NCI-H526 treated with DMSO at 0.1 percent for 48 hours (cell line): ENCODE measurements around the gene HHIP.

ENCODE experiments used
- DNase-seq: peaks from one replicate; lab custom pipeline; 2025; lab: John Stamatoyannopoulos, UW

The HHIP gene

DNA sequence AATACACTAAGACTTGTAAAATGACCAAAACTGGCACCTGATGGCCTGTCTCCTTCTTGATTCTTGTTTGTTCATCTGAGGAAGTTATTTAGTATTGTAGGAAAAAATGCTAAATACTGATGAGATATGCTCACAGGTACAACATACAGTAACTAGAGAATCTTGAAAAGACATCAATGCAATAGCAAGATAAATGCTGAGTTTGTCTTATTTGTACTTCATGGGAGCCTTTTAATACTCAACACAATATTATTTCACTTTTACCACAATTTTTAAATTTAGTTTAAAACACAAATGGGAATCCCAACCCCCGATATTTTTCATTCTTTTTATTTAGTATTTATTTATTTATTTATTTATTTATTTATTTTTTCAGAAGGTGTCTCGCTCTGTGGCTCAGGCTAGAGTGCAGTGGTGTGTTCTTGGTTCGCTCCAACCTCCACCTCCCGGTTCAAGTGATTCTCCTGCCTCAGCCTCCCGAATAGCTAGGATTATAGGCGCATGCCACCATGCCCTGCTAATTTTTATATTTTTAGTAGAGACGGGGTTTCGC is 12.1 kb downstream of the HHIP start:
- no peak for DNase-seq

DNA sequence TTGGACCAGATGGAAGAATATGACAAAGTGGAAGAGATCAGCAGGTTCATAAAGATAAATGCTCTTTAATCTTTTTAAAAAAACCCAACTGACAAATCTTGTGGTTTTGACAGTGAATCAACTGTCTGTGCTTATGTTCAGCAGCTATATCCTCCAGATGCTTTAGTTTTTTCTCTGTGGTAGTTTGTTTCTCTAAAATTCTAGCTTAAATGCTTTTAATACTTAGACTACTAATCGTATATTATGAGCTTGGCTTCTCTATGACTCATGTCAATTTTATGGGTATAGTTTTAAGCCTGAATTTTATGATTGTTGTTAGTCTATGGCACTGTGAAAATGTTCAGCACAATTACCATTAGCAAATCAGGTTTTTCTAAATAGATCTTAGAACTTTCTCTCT is 12.9 kb downstream of the HHIP start:
- DNase-seq, result no peak

DNA sequence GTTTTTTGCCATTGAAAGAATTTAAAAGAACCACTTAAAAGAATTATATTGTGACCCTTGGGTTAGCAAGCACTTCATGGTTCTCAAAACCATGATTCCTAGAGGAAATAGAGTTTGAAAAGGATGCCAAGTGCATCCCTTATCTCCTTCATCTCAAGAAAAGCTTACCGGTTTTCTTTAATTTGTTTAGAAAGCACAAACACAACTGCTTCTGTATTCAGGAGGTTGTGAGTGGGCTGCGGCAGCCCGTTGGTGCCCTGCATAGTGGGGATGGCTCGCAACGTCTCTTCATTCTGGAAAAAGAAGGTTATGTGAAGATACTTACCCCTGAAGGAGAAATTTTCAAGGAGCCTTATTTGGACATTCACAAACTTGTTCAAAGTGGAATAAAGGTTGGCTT is 13.5 kb downstream of the HHIP start:
- DNase-seq, result no peak

DNA sequence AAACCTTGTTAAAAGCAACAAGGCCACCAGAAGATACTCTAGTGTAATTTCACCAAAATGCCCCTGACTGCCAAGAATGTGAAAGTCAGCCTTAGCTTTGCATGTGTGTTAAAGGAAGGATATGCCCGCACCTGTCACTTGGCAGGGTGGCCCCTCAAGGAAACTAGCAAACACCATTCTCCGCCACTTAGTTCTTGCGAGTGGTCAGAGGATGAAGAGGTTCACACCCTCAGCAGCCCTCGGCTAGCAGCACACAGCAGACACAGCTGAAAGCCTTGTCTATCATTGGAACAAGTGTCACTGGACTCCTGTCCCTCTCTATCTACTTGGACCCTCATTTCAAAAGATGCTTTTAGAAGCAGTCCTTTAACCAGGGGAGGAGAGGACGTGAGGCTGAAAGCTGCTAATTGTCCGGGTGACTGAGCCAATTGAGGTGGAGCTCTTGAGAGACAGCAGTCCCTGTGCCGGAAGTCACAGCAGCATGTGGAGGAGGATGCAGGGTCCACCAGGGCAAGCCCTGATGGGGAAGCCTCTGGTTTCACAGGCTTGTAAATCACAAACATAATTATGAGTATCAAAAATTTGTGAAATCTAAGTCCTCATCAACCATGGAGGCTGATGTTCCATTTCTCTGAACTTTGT is 18.0 kb downstream of the HHIP start:
- no peak for DNase-seq

DNA sequence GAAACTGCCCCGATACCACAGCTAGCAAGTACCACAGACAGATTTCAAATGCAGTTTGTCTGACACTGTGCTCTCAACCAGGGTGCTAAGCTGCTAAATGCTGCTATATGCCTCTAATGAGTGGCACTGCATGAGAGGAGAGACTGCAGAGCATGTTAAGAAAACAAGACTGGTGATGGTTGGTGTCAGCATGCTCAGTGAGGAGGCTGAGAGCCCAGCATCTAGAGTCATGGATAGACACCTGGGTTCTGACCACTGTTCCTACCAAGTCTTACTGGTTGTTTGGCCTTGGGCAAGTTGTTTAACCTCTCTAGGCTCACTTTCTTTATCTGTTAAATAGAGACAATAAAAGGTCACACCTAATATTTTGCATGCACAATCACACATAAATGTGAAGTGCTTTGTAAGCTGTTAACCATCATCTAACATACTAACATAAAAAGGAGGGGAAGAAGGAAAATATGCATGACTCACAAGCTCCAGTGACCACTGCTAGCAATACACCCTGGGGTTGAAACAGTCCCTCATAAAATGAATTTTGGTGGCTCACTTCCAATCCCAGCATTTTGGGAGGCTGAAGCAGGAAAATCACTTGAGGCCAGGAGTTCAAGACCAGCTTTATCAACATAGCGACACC is 20.7 kb downstream of the HHIP start:
- DNase-seq, result no peak

DNA sequence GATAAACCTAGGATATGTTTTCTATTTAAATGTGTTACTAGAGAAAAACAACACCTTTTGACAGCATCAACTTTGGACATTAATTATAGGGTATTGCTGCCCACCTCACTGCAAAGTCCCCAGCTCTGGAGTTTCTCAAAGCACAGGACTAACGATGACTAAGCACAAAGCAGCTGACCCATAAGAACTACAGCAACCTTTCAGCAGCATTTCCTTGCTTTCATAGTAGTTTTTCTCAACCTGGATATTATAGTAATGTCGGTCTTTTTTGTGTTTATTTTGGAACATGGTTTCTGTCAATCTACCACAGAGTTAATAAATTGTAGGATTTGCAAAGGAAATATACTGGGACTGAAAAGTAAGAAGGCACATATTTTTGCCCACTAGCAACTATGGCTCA is 21.5 kb downstream of the HHIP start:
- no peak for DNase-seq

DNA sequence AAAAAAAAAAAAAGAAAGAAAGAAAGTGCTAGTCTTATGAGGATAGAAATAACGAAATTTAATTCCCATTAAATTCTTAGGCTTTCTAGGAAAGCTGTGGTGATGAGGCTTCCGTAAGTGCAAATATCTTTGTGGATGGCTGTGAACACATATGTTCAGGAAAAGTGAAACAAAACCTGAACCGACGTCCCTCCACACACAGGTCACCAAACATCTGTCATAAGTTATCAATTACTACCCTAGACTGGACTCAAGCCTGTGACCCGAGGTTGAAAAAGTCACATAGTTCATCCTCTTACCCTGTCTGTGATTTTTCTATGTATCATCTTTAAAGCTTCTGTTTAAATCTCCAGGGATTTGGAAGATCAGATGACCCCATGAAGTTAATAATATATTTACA is 24.8 kb downstream of the HHIP start:
- no peak for DNase-seq

DNA sequence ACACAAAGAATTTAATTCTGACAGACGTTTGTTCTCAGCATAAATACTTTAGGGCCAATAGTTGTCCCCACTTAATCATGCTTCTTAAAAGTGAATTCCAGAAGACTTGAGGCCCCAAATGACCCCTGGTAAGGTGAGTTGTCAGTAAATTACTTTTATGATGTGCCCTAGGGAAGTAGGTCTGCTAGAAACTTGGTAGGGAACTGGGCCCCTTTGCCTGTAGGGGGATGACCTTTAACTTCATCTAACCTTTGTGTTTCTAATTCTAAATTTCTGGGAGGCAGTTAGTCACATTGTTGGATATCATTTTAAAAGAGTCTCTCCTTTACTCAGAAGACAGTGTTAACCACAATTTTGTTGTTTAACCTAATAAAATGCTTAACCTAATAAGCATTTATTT is 28.8 kb downstream of the HHIP start:
- DNase-seq, result no peak

DNA sequence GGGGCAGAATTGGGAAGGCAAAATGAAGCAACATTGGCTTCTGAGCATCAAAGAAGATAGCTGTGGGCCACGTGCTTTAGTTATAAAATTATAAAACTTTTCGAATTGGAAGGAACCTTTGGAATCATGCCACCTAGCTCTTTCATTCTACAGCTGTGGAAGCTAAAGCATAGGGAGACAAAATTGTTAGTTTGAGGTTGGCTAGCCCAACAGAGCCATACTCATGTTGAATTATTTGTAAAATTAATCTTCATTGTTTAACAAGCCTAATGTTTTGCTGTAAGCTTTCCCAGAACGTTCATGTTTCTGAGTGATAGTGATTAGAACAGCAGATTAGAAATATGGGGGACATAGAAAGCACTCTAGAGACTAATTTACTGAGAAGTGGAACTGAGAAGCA is 35.9 kb downstream of the HHIP start:
- DNase-seq, result no peak

DNA sequence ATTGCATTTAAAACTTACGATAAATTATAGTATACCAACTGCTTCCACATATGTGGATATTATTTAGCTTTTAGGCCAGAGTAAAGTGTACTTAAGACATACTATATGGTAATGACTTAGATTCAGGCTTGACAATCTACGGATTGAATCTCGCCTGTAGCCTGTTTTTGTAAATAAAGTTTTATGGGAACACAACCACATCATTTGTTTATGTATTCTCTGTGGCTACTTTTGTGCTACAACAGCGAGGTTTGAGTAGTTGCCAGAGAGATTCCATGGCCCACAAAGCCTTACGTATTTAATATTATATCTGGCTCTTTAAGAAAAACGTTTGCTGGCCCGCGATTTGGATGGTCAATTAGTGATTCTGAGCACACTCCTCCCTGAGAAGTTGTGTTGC is 37.6 kb downstream of the HHIP start:
- DNase-seq, result peak; percentile 89

DNA sequence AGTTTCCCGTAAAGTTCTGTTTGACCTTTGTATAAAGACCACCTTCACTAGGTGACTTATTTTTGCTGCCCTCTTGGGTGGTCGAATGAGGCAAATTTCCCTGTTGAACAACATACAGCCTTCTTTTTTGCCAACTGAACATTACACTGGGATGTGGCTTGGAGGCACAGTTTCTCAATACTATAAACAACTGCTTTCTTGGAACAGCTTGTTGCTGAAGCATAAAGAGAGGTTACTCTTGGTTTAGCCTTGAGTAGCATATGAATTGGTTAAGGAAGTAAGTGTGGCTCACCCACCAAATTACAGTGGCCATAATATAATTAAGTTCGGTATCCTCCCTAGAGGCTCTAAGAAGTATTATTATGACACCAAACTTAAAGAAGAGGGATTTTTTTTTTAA is 40.0 kb downstream of the HHIP start:
- DNase-seq, result no peak

DNA sequence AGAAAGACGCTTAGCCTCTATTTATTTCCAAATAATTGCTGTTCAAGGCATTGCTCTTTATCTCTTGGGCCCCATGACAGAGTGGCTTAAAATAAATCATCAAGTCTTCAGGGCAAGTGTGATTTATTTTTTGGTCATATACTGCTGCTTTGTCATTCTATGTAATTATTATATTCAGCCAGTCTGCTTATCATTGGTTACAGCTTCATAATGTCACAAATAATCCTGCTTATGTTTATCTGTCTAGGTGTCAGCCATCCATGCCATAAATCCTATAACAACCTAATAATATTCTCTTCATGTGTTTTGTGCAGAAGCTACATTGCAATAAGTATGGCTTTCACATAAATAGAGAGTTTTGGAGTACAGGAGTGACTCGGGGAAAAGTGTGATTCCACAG is 41.0 kb downstream of the HHIP start:
- DNase-seq, result no peak

DNA sequence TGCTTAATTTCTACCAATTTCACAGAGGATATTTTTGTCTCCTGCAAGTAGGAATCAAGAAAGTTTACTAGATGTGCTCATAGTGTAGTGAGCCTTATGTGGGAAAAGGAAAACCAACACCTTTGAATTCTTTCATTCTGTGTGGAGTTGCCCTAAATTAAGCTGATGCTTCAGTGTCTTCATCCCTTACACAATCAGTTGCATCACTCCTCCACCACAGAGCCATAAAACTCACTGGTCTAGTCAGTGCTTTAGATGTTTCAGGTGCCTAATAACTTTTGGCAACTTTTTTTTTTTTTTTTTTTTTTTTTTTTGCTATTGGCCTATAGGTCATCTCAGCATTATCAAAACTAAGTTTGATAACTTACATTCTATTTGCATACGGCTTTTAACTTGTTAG is 41.5 kb downstream of the HHIP start:
- no peak for DNase-seq

DNA sequence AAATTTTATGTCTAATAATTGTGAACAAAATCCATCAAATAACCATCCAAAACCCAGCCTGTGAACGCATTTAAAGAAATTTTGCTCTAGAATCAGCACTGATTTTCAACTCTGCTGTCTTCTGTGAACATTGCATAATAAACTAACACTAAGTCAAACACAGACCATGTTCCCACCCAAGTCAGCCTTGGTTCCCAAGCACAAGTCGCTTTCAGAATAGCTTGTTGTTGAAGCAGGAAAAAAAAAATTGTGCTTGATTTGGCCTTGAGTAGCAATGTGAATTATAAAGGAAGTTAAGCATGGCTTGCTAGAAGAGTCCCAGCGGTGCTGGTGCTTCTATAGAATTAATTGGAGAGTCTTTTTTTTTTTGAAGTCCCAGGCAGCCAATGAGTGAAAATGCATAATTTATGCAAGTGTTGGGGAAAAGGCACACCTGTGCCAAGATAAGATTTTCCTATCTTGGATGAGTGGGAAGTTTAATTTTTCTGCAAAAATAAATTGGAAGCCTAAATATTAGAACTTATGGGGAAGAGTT is 42.1 kb downstream of the HHIP start:
- DNase-seq, result no peak

DNA sequence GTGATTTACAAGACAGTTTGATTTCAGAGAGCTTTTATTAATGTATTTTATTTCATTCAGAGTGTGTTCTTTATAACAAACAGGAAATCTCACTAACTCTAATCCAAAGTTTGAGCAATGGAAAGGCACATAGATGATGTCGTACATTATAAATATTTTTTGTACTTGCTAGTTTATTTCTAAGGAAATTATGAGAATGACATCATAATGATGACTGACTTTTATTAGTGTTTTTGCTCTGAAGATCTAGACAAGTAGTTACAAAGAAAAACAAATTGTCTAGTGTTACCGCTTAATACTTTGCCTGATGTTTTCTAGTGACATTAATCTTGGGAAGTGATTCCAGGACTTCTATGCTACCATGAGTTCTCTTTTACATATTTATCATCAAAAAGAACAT is 43.2 kb downstream of the HHIP start:
- DNase-seq, result no peak

DNA sequence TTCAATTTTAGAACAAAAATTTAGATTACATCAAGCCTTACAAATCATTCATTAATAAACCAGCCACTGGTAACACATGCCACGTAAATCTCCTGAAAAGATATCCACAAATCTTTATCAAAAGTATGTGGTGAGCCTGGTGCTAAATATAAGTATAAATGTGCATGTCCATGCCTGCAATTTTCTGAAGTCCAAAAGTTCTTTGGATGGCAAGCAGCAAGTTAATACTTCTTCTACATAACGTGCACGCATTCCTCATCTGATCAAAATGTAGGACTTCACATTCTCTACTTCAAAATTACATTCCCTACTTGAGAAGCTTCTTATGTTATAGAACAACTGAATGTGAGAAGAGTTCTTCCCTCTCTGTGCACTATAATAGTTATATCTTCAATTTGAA is 49.8 kb downstream of the HHIP start:
- no peak for DNase-seq

DNA sequence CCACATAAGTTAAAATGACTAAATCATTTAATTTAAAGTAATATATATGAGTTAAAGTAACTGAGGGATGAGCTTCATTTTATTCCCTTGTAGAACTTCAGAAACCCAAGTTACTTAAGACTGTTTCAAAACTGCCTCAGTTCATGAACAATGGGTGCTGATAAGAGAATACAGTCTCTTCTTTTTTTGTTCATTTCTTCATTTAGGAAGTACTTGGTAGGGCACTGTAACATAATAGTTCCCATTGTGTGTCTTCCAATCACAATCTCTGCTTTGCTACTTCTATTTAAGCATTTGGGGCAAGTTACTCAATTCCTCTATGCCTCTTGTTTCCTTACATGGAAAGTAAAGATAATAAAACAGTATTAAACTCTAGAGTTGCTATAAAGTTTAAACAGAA is 50.4 kb downstream of the HHIP start:
- DNase-seq, result no peak

DNA sequence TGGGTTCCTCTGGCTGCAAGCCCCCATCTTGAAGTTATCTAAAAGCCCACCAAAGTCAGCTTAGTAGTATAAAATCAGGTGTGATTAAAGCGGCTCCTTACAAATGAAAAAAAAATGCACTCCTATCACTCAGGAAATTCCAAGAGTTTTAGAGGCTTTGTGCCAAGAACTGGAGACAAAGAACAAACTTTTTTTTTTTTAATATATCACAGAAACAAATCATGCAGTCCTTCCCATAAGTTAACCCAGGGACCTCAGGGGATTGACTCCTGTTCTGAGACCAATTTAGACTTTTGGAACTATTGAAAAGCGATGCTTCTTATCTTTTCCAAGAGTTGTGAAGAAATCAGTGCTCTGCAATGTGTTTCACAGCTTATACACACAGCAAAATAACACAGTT is 53.6 kb downstream of the HHIP start:
- no peak for DNase-seq

DNA sequence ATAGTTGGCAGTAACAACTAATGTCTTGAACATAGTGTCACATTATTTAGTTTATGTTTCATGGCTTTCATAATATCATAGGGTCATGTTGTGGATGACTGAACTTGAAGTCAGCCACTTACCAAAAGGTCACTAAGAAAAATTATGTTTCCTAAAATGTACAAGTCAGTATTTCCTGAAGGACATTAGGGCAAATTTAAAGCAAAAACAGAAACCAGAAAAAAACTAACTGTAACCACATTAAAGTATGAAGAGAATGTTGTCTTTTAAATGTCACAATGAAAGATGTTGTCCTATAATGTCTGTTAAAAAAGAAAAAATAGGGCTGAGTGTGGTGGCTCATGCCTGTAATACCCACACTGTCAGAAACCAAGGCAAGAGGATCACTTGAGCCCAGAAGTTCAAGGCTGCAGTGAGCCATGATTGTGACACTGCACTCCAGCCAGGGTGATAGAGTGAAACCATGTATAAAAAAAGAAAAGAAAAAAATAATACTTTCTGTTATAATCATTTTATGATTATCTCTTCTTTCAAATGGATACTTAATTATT is 55.8 kb downstream of the HHIP start:
- DNase-seq, result no peak

DNA sequence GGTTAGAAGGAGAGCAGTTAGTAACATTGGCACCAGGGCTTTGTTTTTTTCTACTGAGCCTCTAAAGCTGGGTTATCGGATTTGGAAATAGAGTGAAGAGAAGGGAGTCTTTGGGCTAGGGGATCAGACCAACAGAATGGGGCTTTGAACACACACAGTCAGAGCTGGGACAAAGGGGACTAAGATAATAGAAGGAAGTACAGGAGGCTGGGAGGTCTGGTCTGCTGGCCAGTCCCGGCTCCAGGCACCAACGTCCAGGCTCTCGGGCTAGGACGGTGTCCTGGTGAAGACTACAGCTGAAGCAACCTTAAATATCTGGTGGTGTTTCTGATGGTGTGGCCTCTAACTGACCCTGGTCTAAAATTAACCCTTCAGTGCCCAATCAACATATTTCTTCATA is 57.5 kb downstream of the HHIP start:
- no peak for DNase-seq

DNA sequence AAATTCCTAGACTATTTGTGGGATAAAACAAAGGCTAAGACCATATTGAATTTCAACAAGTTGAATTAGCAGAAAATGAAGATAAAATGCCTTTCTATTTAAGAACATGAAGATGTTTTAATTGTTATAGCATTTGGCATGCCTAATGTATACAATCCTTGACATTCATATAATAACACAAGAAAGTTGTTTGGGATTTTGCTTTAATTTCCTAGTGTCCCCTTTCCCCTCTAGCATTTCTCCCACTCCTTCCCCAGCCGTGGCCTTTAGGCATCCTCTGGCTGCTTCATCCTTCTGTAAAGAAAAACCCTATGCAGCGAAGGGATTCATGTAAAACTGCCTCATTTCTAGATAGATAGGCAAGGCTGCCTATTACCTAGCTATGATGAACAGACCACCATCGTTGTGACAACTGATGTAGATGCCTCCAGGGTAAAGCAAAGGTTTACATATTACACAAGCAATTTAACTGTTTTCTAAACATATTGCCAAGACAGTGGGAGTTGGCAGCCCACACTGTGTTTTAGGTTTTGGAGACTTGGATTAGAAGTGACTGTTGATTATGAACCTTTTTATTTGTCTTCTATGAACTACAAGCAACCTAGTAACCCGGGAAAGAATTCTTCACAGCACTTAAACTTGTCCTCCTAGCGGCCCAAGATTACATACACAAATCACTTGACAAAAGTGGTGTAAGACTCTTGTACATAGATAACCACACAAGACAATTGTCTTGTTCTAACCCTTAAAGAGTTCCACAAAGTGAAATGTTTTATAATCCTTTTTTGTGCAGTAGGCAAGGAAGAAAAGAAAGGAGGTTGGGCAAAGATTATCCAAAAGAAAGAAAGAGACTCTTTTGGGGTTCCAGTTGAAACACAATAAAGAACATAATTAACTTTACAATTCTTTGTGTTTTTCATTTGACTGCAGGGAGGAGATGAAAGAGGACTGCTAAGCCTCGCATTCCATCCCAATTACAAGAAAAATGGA is 59.9 kb downstream of the HHIP start:
- no peak for DNase-seq

DNA sequence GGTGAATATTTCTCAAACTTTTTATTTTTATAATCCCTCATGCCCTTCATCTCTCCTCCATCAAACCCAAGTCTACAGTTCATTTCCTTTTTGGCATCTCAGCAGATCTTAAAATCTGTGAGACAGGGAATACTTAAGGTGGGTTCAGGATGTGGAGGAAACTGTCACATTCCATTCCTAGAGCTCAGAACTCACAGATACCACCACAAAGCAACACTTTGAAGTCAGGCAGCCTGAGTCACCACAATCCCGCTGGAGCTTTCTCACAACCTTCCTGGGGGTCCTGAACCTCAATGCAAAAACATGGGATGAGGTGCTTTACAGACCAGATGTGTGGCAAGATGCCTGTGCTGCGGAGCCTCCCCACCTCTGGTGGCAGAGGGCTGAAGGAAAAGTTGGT is 63.2 kb downstream of the HHIP start:
- DNase-seq, result no peak
